Activated T-cell treated with anti-CD3 and anti-CD28 coated beads, Interleukin-2, amount 50 U/mL, for 24 hours (primary cell): ENCODE measurements around the gene LIMS1.
"Not testable (repeated sequence)": the region's sequence is repeated elsewhere in the genome, so short reads cannot be mapped to it uniquely, and the experiment has no call there.

ENCODE experiments used
- DNase-seq: peaks from one replicate; pipeline ENCODE4 v3.0.0-alpha.2; 2020
- H3K27ac Mint-ChIP-seq: 2 replicates; pipeline ENCODE4 v1.8.0; 2020; ENCODE audit warnings: mild to moderate bottlenecking, mixed read lengths
- H3K27me3 Mint-ChIP-seq: 2 replicates; pipeline ENCODE4 v1.8.0; 2020; ENCODE audit warnings: mixed read lengths
- H3K36me3 Mint-ChIP-seq: 2 replicates; pipeline ENCODE4 v1.8.0; 2020; ENCODE audit warnings: low read depth, mixed read lengths
- H3K4me1 Mint-ChIP-seq: 2 replicates; pipeline ENCODE4 v1.8.0; 2020; ENCODE audit warnings: low read depth, mixed read lengths
- H3K4me3 Mint-ChIP-seq: 2 replicates; pipeline ENCODE4 v1.8.0; 2020; ENCODE audit warnings: mild to moderate bottlenecking, moderate library complexity, mixed read lengths
- H3K9me3 Mint-ChIP-seq: 2 replicates; pipeline ENCODE4 v1.8.0; 2020; ENCODE audit warnings: mixed read lengths

Gene LIMS1

GRCh38 chr2:108680805-108681204 lies 146.5 kb downstream of the LIMS1 start:
- H3K9me3 Mint-ChIP-seq, H3K27ac Mint-ChIP-seq, DNase-seq, H3K27me3 Mint-ChIP-seq, H3K4me1 Mint-ChIP-seq, H3K4me3 Mint-ChIP-seq: not testable (repeated sequence)
- H3K36me3 Mint-ChIP-seq = peaks cover 61% of the 10 kb centered on the region

DNA sequence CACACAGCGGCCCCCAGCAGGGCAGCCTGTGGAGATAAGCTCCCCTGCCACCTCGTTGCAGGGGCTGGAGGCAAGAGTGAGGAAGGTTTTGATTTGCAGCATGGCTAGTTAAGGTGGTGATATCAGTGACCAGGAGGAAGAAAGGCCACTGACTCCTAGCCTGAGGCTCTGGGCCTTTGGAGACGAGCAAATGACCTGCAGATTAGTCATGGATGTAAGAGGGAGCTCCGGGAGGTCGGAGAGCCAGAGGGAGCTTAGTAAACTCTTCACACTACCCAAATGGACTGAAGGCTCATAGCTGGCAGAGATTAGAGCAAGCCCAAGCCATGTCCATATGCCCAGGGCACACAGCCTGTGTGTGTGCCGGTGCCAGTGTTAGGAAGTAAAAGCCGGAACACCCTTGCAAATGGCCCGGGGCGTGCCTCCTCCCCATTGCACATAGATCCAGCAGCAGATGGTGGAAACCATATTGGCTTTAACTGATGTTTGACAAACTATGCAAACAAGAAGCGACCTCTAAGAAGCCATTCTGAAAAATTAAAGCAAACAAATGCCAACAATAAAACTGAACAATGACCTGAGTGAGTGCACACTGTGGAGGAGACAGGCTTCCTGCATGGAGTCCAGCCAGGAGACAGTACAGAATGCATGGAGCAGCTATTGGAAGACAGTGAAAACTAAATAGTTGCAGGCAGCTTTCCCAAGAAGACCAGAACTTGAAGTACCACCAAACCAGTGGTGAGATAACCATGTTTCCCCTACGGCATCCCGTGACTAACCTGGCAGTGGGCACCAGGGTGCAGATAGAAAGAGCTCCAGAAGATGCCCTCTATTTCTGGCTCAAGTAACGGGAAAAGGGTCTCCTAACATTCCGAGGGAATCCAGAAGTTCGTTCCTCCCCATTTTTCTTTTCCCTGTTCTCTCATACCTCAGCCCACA lies 154.8 kb downstream of the LIMS1 start:
- peaks cover 16% of the 10 kb centered on the region for H3K36me3 Mint-ChIP-seq
- not testable (repeated sequence) for DNase-seq, H3K27ac Mint-ChIP-seq, H3K27me3 Mint-ChIP-seq, H3K4me1 Mint-ChIP-seq, H3K4me3 Mint-ChIP-seq, H3K9me3 Mint-ChIP-seq

GRCh38 chr2:108690001-108690400 lies 155.7 kb downstream of the LIMS1 start:
- not testable (repeated sequence) for DNase-seq, H3K9me3 Mint-ChIP-seq, H3K27ac Mint-ChIP-seq, H3K36me3 Mint-ChIP-seq, H3K4me1 Mint-ChIP-seq, H3K4me3 Mint-ChIP-seq, H3K27me3 Mint-ChIP-seq

DNA sequence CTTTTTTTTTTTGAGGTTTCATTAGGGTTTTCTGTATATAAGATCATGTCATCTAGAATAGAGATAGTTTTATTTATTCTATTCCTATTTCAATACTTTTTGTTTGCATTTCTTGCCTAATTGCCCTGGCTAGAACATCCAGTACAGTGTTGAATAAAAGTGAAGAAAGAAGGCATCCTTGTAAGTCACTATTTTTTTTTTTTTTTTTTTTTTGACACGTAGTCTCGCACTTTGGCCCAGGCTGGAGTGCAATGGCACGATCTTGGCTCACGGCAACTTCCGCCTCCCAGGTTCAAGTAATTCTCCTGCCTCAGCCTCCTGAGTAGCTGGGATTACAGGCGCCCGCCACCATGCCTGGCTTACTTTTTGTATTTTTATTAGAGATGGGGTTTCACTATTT lies 157.2 kb downstream of the LIMS1 start:
- H3K4me1 Mint-ChIP-seq = no peaks in the 10 kb centered on the region
- no peak for DNase-seq

GRCh38 chr2:108701208-108701607 lies 166.9 kb downstream of the LIMS1 start:
- Mint-ChIP-seq H3K36me3 (no peaks in the 10 kb centered on the region), H3K4me3 (no peak overlapping the region), H3K4me1 (no peaks in the 10 kb centered on the region), H3K27me3 (no peaks in the 10 kb centered on the region), H3K27ac (no peak overlapping the region), H3K9me3 (no peaks in the 10 kb centered on the region)
- no peak for DNase-seq

More for the DNA sequence above, 157.2 kb downstream of the LIMS1 start:
- Mint-ChIP-seq H3K36me3 (no peaks in the 10 kb centered on the region), H3K27me3 (no peaks in the 10 kb centered on the region), H3K4me3 (no peak overlapping the region), H3K9me3 (no peaks in the 10 kb centered on the region), H3K27ac (no peak overlapping the region)

DNA sequence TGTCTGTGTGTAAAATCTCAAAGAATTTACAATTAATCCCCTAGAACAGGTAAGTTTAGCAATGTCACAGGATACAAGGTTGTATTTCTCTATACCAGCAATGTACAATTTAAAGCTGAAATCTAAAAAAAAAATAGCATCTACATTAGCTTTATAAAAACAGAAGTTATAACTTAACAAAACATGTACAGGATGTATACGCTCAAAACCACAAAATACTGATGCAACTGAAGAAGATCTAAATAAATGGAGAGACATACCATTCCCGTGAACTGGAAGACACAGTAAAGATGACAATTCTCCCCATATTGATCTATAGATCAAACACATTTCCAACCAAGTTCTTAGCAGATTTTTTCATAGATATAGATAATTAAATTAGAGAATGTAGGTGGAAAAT lies 167.5 kb downstream of the LIMS1 start:
- no peaks in the 10 kb centered on the region for H3K27me3 Mint-ChIP-seq
- no peak overlapping the region for H3K4me3 Mint-ChIP-seq
- no peaks in the 10 kb centered on the region for H3K9me3 Mint-ChIP-seq
- no peak overlapping the region for H3K27ac Mint-ChIP-seq
- no peaks in the 10 kb centered on the region for H3K36me3 Mint-ChIP-seq
- no peak for DNase-seq
- no peaks in the 10 kb centered on the region for H3K4me1 Mint-ChIP-seq

GRCh38 chr2:108704871-108705270 lies 170.6 kb downstream of the LIMS1 start:
- no peak overlapping the region for H3K27ac Mint-ChIP-seq
- no peaks in the 10 kb centered on the region for H3K27me3 Mint-ChIP-seq
- peaks cover 11% of the 10 kb centered on the region for H3K9me3 Mint-ChIP-seq
- no peak for DNase-seq
- no peaks in the 10 kb centered on the region for H3K4me1 Mint-ChIP-seq
- no peaks in the 10 kb centered on the region for H3K36me3 Mint-ChIP-seq
- H3K4me3 Mint-ChIP-seq = no peak overlapping the region

- H3K27ac Mint-ChIP-seq = no peak overlapping the region
- no peak overlapping the region for H3K4me3 Mint-ChIP-seq
- no peaks in the 10 kb centered on the region for H3K27me3 Mint-ChIP-seq
- H3K4me1 Mint-ChIP-seq = no peaks in the 10 kb centered on the region
- H3K9me3 Mint-ChIP-seq = peaks cover 11% of the 10 kb centered on the region
- no peak for DNase-seq
- no peaks in the 10 kb centered on the region for H3K36me3 Mint-ChIP-seq
Measured at GRCh38 chr2:108707300-108707699, 173.0 kb downstream of the LIMS1 start.

DNA sequence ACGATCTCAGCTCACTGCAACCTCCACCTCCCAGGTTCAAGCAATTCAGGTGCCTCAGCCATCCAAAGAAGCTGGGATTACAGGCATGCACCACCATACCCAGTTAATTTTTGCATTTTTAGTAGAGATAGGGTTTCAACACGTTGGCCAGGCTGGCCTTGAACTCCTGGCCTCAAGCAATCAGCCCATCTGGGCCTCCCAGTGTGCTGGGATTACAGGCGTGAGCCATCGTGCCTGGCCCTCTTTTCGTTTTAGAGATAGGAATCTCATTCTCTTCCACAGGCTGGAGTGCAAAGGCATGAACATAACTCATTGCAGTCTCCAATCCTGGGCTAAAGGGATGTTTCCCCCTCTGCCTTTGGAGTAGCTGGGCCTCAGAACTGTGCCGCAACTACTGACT lies 182.7 kb downstream of the LIMS1 start:
- peaks cover 14% of the 10 kb centered on the region for H3K36me3 Mint-ChIP-seq
- not testable (repeated sequence) for H3K4me1 Mint-ChIP-seq, H3K27me3 Mint-ChIP-seq, H3K4me3 Mint-ChIP-seq, H3K9me3 Mint-ChIP-seq, DNase-seq, H3K27ac Mint-ChIP-seq

GRCh38 chr2:108719149-108720044 lies 185.1 kb downstream of the LIMS1 start, which contains the start of gene RANBP2:
TSS of gene RANBP2 (plus strand) at chr2:108719482. CDS start at chr2:108719607, 125 bp downstream.
- Mint-ChIP-seq H3K9me3 (no peaks in the 10 kb centered on the region), H3K27me3 (no peaks in the 10 kb centered on the region), H3K27ac (peak within 1 kb of the TSS; percentile 100), H3K4me3 (peak within 1 kb of the TSS; percentile 96), H3K36me3 (peaks cover 18% of the 10 kb centered on the region), H3K4me1 (peaks cover 23% of the 10 kb centered on the region)
- DNase-seq = peak; percentile 96

DNA sequence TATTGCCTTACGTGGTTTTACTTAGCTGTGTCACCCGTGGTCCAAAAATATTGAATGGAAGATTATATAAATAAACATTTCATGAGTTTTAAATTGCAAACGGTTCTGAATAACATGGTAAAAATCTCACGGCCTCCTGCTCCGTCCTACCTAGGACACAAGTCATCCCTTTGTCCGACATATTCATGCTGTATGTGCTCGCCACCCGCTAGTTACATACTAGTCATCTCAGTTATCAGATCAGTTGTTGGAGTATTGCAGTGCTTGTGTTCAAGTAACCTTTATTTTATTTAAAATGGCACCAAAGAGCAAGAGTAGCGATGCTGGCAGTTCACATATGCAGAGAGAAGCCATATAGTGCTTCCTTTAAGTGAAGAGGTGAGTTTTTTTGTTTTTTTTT lies 191.8 kb downstream of the LIMS1 start:
- H3K27me3 Mint-ChIP-seq, H3K9me3 Mint-ChIP-seq, DNase-seq, H3K4me3 Mint-ChIP-seq: not testable (repeated sequence)
- Mint-ChIP-seq H3K27ac (peak overlapping the region; percentile 39), H3K4me1 (peaks cover 46% of the 10 kb centered on the region), H3K36me3 (peaks cover 35% of the 10 kb centered on the region)

DNA sequence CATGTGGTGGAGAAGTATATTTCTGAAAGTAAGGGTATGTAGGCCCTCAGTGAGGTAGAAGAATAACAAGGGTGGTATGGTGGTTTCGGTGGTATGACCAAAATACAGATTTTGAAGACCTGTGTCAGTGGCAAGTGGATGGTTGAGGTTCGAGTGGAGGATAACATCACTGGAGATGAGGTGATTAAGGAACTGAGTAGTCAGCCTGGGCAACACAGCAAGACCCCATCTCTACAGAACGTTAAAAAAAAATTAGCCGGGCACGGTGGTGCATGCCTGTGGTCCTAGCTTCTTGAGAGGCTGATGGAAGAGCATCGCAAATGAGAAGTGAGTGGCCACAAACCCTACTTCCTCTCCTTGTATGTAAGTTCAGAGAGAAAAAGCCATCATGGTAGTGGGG lies 200.4 kb downstream of the LIMS1 start:
- H3K4me3 Mint-ChIP-seq, H3K9me3 Mint-ChIP-seq, H3K27me3 Mint-ChIP-seq, DNase-seq, H3K4me1 Mint-ChIP-seq: not testable (repeated sequence)
- H3K27ac Mint-ChIP-seq = peak overlapping the region; percentile 60
- H3K36me3 Mint-ChIP-seq = peaks cover 67% of the 10 kb centered on the region
